SU-DHL-6 (cell line): ENCODE data around the gene BRD3OS.

Experiments
- H2AFZ ChIP-seq: fragments of 200-600 bp; sonication (generic); 2 replicates; pipeline ENCODE4 v1.6.1; 2014; ENCODE audit warnings: low read depth, mild to moderate bottlenecking, moderate library complexity, mixed read lengths, antibody characterized with exemption, low read length; ENCODE audit not compliant: severe bottlenecking
- H3F3A ChIP-seq: fragments of 200-600 bp; shearing (Covaris generic); 2 replicates; pipeline ENCODE4 v1.6.0; 2016; ENCODE audit warnings: antibody characterized with exemption, mild to moderate bottlenecking; ENCODE audit not compliant: insufficient read depth
- H3K27ac ChIP-seq: fragments of 200-600 bp; sonication (generic); 2 replicates; pipeline ENCODE4 v1.5.1; 2016; ENCODE audit warnings: low read depth, mild to moderate bottlenecking, low read length, moderate library complexity, mixed read lengths
- H3K27me3 ChIP-seq: fragments of 200-600 bp; sonication (generic), shearing (Covaris generic); 2 replicates; pipeline ENCODE4 v1.6.0; 2014; ENCODE audit warnings: mild to moderate bottlenecking, low read length
- H3K36me3 ChIP-seq: fragments of 200-600 bp; sonication (generic); 2 replicates; pipeline ENCODE4 v1.6.1; 2014; ENCODE audit warnings: mild to moderate bottlenecking, low read length, mixed read lengths
- H3K4me2 ChIP-seq: fragments of 300-600, 200-600 bp; shearing (Covaris generic), sonication (generic); 2 replicates; pipeline ENCODE4 v1.6.0; 2014; ENCODE audit warnings: low read length, low read depth, mild to moderate bottlenecking; ENCODE audit not compliant: poor library complexity, severe bottlenecking
- H3K4me3 ChIP-seq: fragments of 200-600 bp; sonication (generic); 2 replicates; pipeline ENCODE4 v1.5.1; 2014; ENCODE audit warnings: antibody characterized with exemption, low read length, mild to moderate bottlenecking, mixed read lengths; ENCODE audit not compliant: insufficient read depth, poor library complexity, severe bottlenecking
- H3K79me2 ChIP-seq: fragments of 200-600 bp; sonication (generic); 2 replicates; pipeline ENCODE4 v1.6.1; 2014; ENCODE audit warnings: mild to moderate bottlenecking, low read length, moderate library complexity; ENCODE audit not compliant: insufficient read depth
- H3K9ac ChIP-seq: fragments of 200-600 bp; sonication (generic); 2 replicates; pipeline ENCODE4 v1.7.0; 2014; ENCODE audit warnings: mild to moderate bottlenecking, low read length
- H3K9me2 ChIP-seq: fragments of 200-600 bp; sonication (generic); replicated peaks from 2 replicates; pipeline ENCODE4 v1.6.1; 2014; ENCODE audit warnings: low read length; ENCODE audit not compliant: insufficient read depth
- H3K9me3 ChIP-seq: fragments of 200-600 bp; sonication (generic); 2 replicates; pipeline ENCODE4 v1.6.1; 2014; ENCODE audit warnings: low read length, mixed read lengths; ENCODE audit not compliant: insufficient read depth
- H4K20me1 ChIP-seq: fragments of 200-600 bp; sonication (generic); 2 replicates; pipeline ENCODE4 v1.6.1; 2014; ENCODE audit warnings: low read depth, mild to moderate bottlenecking, antibody characterized with exemption, low read length, moderate library complexity, mixed read lengths
- EZH2phosphoT487 ChIP-seq: fragments of 200-600 bp; sonication (generic), shearing (Covaris generic); conservative IDR thresholded peaks from 2 replicates; pipeline ENCODE4 v1.6.1; 2018; ENCODE audit warnings: mild to moderate bottlenecking, antibody characterized with exemption, low read length, moderate library complexity, mixed read lengths
- TF ChIP-seq, protein P1 (sequence below): fragments of 200-600 bp; sonication (generic); IDR thresholded peaks from one replicate; pipeline ENCODE4 v1.5.1; 2017; ENCODE audit warnings: antibody characterized with exemption, mild to moderate bottlenecking, low read length, moderate library complexity; ENCODE audit not compliant: insufficient read depth, poor library complexity, severe bottlenecking

Gene BRD3OS

DNA sequence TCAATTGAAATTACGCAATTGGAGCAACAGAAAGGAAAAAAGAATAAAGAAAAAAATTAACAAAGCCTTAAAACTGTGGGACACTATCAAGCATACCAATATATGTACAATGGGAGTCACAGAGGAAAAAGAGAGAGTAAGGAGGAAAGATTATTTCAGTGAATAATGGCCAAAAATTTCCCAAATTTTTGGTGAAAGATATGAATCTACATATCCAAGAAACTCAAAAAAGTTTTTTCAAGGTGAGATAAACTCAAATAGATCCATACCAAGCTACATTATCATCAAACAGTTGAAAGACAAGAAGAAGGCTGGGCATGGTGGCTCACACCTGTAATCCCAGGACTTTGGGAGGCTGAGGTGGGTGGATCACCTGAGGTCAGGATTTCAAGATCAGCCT is 51.4 kb downstream of the BRD3OS start:
- H3K9me2 ChIP-seq, result no peaks in the 10 kb centered on the region
- no peak overlapping the region for H2AFZ ChIP-seq
- H3K27ac ChIP-seq, result no peak overlapping the region
- TF ChIP-seq, protein P1, sequence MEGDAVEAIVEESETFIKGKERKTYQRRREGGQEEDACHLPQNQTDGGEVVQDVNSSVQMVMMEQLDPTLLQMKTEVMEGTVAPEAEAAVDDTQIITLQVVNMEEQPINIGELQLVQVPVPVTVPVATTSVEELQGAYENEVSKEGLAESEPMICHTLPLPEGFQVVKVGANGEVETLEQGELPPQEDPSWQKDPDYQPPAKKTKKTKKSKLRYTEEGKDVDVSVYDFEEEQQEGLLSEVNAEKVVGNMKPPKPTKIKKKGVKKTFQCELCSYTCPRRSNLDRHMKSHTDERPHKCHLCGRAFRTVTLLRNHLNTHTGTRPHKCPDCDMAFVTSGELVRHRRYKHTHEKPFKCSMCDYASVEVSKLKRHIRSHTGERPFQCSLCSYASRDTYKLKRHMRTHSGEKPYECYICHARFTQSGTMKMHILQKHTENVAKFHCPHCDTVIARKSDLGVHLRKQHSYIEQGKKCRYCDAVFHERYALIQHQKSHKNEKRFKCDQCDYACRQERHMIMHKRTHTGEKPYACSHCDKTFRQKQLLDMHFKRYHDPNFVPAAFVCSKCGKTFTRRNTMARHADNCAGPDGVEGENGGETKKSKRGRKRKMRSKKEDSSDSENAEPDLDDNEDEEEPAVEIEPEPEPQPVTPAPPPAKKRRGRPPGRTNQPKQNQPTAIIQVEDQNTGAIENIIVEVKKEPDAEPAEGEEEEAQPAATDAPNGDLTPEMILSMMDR, result no peak
- no peak for TF ChIP-seq EZH2phosphoT487
- H3K4me2 ChIP-seq, result no peak overlapping the region
- no peaks in the 10 kb centered on the region for H4K20me1 ChIP-seq
- no peaks in the 10 kb centered on the region for H3F3A ChIP-seq
- H3K4me3 ChIP-seq, result no peak overlapping the region
- no peaks in the 10 kb centered on the region for H3K79me2 ChIP-seq
- no peak overlapping the region for H3K9ac ChIP-seq
- no peaks in the 10 kb centered on the region for H3K36me3 ChIP-seq
- no peaks in the 10 kb centered on the region for H3K9me3 ChIP-seq
- H3K27me3 ChIP-seq, result no peaks in the 10 kb centered on the region
